Breast epithelium (tissue), 3 donors: ENCODE data around the gene FKBP2.

Experiments used
- CTCF ChIP-seq, 3 donors: fragments of 450-650 bp; IDR thresholded peaks; one replicate each; pipeline ENCODE4 v1.5.1; 2016 to 2017; ENCODE audit warnings: antibody characterized with exemption in 3 of 3, mild to moderate bottlenecking in 3 of 3, moderate library complexity in 3 of 3
- POLR2AphosphoS5 ChIP-seq, 3 donors: sonication (generic); formaldehyde crosslinking; IDR thresholded peaks; one replicate each; pipeline ENCODE4 v1.6.1; 2017; ENCODE audit warnings: antibody characterized with exemption in 3 of 3

GRCh38 chr11:64253043-64253442 is 12.1 kb downstream of the FKBP2 start:
- no peak for TF ChIP-seq POLR2AphosphoS5 (IDR thresholded peaks at IDR 0.05)
- TF ChIP-seq CTCF (IDR thresholded peaks at IDR 0.05): no peak
